GM21825 (cell line): ENCODE data around the gene RAD51B.
"Not testable (repeated sequence)": the region's sequence is repeated elsewhere in the genome, so short reads cannot be mapped to it uniquely, and the experiment has no call there.

Source experiments
- ATAC-seq: cut with Tn5 transposase; IDR thresholded peaks from one replicate; pipeline ENCODE4 v1.9.1; 2021; ENCODE audit warnings: mild to moderate bottlenecking, moderate library complexity; ENCODE audit not compliant: unreplicated experiment

The RAD51B gene

GRCh38 chr14:68245146-68246073 lies 425.8 kb downstream of the RAD51B start:
- no peak for ATAC-seq

GRCh38 chr14:68246074-68246785 lies 426.7 kb downstream of the RAD51B start:
- ATAC-seq: no peak

DNA sequence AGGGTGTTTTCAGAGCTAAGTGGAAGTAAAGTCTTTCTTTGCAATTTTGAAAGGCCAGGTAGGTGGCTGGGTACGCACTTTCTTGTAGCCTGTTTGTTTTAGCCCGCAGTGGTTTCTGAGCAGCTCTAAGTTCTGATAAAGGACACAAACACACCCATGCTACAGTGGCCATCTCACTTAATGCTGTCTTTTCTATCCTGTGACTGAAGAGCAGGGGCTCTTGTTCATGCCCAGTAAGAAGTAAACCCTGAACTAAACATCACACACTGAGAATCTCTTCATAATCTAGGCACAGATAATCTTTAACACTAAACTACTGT lies 427.2 kb downstream of the RAD51B start:
- ATAC-seq: no peak

DNA sequence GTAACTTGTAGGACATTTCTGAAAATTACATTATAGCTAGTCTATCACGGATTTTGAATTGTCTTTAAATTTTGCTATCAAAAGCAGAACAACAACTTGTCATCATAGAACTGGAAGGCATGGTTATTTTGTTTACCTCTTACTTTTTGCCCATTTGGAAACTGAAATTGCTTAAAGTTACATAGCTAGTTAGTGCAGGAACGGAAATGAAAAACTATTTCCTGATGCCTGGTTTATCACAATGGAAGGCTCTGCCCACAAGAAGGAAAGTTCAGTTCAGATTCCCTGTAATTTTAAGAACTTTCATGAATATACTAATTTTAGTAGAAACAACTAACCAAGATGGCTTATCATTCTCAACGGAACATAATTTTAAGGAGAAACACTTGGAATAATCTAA lies 427.7 kb downstream of the RAD51B start:
- ATAC-seq: no peak

DNA sequence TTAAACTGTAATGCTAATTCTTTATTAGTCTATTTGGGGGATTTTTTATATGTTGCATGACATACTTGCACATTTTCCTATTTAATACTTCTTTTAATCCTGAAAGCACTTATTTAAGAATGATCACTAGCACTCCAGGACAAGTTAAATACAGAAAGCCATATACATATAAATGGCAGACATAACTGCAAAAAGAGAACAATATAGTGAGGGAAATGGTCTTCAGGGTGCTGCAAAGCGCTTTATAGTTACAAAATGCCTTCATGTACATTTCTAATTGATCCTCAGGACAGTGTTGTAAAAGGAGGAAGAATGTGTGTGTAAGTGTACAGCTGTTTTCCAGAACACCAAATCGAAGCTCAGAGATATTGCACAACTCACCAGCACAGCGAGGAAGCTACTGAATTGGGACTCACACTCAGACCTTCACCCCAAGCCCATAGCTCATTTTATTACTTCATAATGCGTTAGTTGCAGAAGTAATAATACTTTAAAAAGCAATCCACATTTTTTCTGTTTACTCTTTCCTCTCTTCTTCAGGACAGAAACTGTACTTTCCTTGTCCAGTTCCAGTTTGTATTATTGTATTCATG lies 428.2 kb downstream of the RAD51B start:
- no peak for ATAC-seq

DNA sequence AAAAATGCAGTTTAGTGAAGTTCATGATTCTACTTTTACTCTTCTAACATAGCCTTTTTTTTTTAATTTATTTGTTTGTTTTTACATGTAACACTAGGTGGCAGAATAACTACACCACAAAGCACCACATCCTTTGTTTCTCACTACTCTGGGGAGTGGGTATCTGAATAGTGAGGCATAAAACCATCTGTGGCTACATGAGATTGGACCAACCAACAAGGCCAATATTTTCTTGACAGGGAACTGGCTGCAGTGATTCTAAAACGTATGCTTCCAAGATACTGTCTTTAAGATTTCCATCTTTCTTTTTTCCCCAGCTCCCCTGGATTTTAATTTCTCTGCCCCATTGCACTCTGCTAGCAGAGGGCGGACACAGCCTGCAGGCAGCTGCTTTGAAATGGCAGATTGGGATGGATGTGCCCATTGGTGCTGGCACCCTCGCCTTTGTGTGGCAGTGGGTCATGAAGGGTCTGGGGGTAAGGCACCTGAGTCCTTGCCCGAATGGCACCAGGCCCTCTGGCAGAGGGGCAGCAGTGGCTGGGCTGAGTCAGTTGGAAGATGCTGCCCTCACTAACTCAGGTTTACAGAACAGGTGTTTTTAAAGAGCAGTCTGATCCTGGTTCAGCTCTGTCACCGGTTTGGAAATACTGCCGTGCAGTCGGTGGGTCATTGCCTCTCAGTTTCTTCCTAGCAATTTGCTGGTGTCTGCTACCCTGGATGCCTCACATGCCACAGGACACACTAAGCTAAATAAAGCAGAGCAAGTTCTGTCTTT lies 429.1 kb downstream of the RAD51B start:
- ATAC-seq: no peak

- ATAC-seq: no peak
Measured at GRCh38 chr14:68249661-68250451, 430.3 kb downstream of the RAD51B start.

DNA sequence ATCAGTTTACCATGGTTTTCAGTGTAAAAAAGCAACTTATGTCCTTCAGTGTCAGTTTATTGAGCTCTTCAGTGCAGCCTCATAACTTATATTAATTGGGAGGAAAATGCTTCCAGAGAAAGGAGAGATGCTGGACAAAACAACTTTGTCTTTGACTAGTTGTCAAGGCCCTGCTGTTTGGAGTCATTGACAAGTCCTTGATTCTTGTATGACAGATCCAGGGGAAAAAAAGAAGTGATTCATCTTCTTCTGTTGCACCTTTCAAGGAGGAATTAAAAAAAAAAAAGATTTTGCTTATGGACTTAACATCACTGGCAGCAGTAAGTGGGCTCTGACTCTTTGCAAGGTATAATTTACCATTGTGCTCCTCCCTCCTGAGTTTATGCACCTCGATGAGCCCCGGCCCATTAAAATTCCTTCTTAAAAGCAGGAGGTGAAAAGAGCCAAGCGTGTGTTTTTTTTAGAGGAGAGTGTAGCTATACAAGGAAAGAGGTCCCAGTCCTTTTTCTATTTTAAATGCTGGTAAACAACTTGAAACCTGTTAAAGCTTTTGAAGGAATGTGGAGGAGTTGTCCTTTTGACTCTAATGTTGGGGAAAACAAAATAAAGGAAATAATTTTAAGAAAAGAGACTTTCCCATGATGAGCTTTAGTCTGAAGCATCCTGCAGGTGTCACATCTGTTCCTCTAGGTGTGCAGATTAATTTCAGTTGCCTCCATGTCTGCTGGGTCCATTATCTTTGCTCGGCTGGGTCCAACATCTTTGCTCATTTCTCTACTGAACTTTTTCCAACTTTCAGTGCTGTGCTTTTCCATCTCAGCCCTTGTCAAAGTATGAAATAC lies 431.6 kb downstream of the RAD51B start:
- ATAC-seq: no peak

GRCh38 chr14:68251769-68252100 lies 432.2 kb downstream of the RAD51B start:
- ATAC-seq: no peak

- ATAC-seq: no peak
Measured at GRCh38 chr14:68253160-68253780, 433.7 kb downstream of the RAD51B start.

DNA sequence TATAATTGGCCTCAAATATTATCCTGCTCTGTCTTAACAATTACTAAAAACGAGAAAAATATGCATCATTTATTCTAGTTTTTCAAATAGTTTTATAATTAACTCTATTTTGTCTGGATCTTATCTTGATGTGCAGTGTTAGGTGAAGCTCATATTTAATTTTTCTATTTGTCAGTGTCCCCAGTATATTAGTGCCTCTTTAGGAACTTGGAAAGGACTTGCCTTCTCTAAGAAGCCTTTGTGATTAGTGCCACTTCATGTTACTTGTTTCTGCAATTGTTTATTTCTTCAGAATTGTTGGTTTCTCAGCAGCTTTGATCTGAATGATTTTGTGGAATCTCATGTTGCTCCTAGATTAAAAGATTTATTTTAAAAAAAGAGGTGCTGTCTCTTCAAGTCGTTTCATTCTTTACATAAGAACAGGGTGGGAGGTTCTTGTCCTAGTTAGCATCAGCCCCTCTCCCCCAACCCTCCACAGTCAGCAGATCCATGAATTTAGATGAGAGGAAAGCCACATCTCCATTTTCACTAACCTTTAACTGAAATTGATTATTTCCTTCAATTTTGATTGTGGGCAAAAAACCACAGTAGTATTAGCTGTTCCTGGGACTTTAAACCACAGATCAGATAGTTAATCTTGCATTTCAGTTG lies 434.4 kb downstream of the RAD51B start:
- no peak for ATAC-seq

DNA sequence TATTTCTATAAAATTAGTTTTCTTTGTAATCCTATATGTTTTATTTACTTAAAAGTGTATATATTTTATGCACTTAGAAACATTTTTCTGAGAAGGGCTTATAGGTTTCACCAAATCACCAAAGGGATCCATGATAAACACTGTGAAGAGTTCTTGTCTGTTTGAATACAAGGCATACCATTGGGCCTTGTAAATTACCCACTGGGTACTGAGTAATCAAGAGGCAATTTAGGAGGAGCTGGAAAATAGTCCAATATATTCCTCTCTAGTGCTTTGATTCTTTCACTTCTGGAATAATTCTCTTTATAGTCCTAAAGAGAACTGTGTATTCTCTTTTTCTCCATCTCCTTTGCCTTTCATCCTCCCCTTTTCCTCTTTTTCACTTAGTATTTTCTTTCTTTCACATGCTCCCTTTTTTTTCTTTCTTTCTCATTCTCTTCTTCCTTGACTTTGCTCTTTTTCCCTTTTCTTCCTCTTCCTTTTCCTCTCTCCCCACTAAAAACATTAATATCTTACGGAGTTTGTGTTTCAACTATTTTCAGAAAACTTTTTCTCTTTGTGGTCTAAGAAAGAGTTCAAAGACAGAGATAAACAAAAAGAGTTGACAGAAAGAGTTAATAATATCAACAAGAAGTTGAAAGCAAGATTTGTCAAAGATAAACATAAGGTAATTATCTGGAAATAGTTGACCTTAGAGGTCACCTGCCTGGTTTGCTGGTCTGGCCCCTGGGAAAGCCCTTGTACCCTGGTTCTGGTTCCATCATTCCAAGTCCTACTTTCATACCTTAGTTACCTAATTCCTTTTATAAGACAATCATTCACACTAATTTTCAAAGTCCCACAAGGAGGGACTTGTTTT lies 435.3 kb downstream of the RAD51B start:
- ATAC-seq: no peak

GRCh38 chr14:68255693-68256178 lies 436.2 kb downstream of the RAD51B start:
- ATAC-seq: no peak

- no peak for ATAC-seq
Measured at GRCh38 chr14:68257969-68258368, 438.4 kb downstream of the RAD51B start.

DNA sequence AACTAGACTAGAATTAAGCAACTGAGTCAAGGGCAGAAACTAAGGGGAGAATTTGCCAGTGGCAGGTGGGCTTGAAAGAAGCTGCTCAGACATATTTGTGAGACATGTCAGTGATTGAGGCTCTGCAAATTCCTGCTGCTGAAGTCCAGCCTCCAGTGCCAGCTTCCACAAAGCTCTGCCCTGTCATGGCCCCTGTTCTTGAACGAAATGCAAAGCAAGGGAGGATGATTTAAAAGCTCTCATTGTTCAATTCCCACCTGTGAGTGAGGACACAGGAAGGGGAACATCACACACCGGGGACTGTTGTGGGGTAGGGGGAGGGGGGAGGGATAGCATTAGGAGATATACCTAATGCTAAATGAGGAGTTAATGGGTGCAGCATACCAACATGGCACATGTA lies 439.4 kb downstream of the RAD51B start:
- not testable (repeated sequence) for ATAC-seq

- no peak for ATAC-seq
Measured at GRCh38 chr14:68260121-68260520, 440.5 kb downstream of the RAD51B start.

- no peak for ATAC-seq
Measured at GRCh38 chr14:68261092-68261842, 441.7 kb downstream of the RAD51B start.
